ENCODE results near the gene WDFY3.

GRCh38 chr4:84966382-84967242, at the start of gene WDFY3:
- TF ChIP-seq RAD21 (IDR thresholded peaks at IDR 0.05; ENCODE audit: low read depth) = no peak
- no peak for TF ChIP-seq USF1 (IDR thresholded peaks at IDR 0.05)
- peak; percentile 23; the same call in 1 of the 2 replicates for TF ChIP-seq EP300 (IDR thresholded peaks at IDR 0.05; ENCODE audit: borderline replicate concordance)
- TF ChIP-seq YY1 (IDR thresholded peaks at IDR 0.05; ENCODE audit: low read depth) = peak; percentile 92
- TF ChIP-seq MAX (IDR thresholded peaks at IDR 0.05) = no peak; the same call in none of the 2 replicates
- no peak; the same call in 1 of the 2 replicates for TF ChIP-seq REST (IDR thresholded peaks at IDR 0.05; ENCODE audit: low read depth)
- TF ChIP-seq CEBPB (IDR thresholded peaks at IDR 0.05) = no peak
- peak; percentile 85 for TF ChIP-seq TAF1 (IDR thresholded peaks at IDR 0.05; ENCODE audit: low read depth)
- TF ChIP-seq TCF12 (IDR thresholded peaks at IDR 0.05; ENCODE audit: low read depth) = no peak
- TF ChIP-seq NFIC (IDR thresholded peaks at IDR 0.05) = no peak
